Measurements from ENCODE around the gene PRKCA. TPM values are rescaled to one million over a fixed set of nuclear protein-coding genes. Genes with fewer than 3 reads are reported as not detected.

PRKCA gene
- polyA plus RNA-seq, 1 experiment = 66.8 TPM

DNA sequence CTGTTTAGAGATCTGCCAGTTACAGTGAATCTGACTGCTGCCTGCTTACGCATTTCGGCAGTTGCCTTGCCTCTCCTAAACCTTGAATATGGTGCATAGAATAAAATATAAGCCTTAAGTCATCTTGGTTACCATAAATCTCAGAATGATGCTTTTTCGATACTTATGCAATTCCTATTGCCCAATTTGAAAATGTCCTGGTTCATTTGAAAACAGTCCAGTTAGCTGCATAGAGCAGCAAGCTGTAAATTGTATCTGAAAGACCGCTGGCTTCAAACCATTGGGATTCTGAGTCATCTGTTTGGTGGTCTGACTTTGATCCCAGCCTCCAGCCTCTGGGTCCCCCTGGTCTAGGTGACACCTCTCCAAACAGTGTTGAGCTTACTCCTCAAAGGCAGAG lies 2.7 kb upstream of the PRKCA start:
- CTCF ChIA-PET = no interaction called here
- no peak for DNase-seq (ENCODE audit: low read depth, low spot score)

GRCh38 chr17:66300956-66301355 lies 1.5 kb upstream of the PRKCA start:
- DNase-seq (ENCODE audit: low read depth, low spot score) = no peak
- ChIA-PET CTCF (interaction anchor here (0.6 kb wide), 1 partner anchor 268 kb away, joined by 3 read pairs; no protein-coding TSS in a partner anchor), POLR2A (no interaction called here)

More for the DNA sequence above, 2.7 kb upstream of the PRKCA start:
- Histone ChIP-seq H3K27me3 (ENCODE audit: control insufficient read depth, insufficient read depth, low read length) (no peaks in the 10 kb centered on the region), H3K9me3 (ENCODE audit: control insufficient read depth, insufficient read depth, low read length) (no peaks in the 10 kb centered on the region; the same call in 1 of the 2 replicates), H3K27ac (ENCODE audit: low read depth, low read length) (no peak overlapping the region), H3K4me3 (ENCODE audit: low read depth, low read length) (no peak overlapping the region)
- TF ChIP-seq CTCF (IDR thresholded peaks at IDR 0.05; ENCODE audit: low read depth, low read length) = no peak
- POLR2A ChIA-PET = no interaction called here

DNA sequence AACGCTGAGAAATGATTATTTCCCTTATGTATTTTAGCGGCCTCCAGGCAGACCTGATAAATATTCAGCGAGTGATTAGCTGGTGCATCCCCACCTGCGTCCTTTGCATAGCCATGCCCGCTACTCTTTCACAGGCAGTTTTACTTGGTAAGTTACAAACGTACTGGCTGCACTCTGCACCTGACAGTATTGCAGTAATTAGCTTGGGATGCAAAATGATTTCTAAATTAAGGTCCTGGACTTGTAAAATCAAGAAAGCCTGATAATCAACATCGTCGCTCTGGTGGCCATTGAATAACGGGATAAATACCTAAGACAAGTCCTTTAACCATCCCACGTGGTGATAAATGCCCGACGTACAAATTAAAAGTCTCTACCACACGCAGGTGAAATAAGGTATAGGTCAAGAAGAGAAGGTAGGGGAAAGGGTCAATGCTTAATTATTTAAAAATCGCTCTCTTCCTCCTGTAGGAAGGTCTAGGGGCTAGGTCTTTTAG lies 998 bp upstream of the PRKCA start:
- Histone ChIP-seq H3K4me3 (ENCODE audit: low read depth, low read length) (peak overlapping the region; percentile 87), H3K27me3 (ENCODE audit: control insufficient read depth, insufficient read depth, low read length) (no peaks in the 10 kb centered on the region), H3K9me3 (ENCODE audit: control insufficient read depth, insufficient read depth, low read length) (no peaks in the 10 kb centered on the region; the same call in 1 of the 2 replicates), H3K27ac (ENCODE audit: low read depth, low read length) (no peak overlapping the region)
- no peak for TF ChIP-seq CTCF (IDR thresholded peaks at IDR 0.05; ENCODE audit: low read depth, low read length)
- CTCF ChIA-PET = no interaction called here
- POLR2A ChIA-PET = no interaction called here
- DNase-seq (ENCODE audit: low read depth, low spot score) = no peak

More at GRCh38 chr17:66300956-66301355, 1.5 kb upstream of the PRKCA start:
- no peak overlapping the region; the same call in 1 of the 2 replicates for H3K4me3 ChIP-seq (ENCODE audit: low read depth, low read length)
- H3K27ac ChIP-seq (ENCODE audit: low read depth, low read length) = no peak overlapping the region
- H3K9me3 ChIP-seq (ENCODE audit: control insufficient read depth, insufficient read depth, low read length) = no peaks in the 10 kb centered on the region; the same call in 1 of the 2 replicates
- H3K27me3 ChIP-seq (ENCODE audit: control insufficient read depth, insufficient read depth, low read length) = no peaks in the 10 kb centered on the region
- no peak for TF ChIP-seq CTCF (IDR thresholded peaks at IDR 0.05; ENCODE audit: low read depth, low read length)

- POLR2A ChIA-PET = interaction anchor here (0.6 kb wide), 1 partner anchor 52 kb away, joined by 3 read pairs; no protein-coding TSS in a partner anchor
- H3K27me3 ChIP-seq (ENCODE audit: control insufficient read depth, insufficient read depth, low read length) = no peaks in the 10 kb centered on the region
- H3K27ac ChIP-seq (ENCODE audit: low read depth, low read length) = no peak overlapping the region
- CTCF ChIA-PET = no interaction called here
- peak overlapping the region; percentile 84 for H3K4me3 ChIP-seq (ENCODE audit: low read depth, low read length)
- H3K9me3 ChIP-seq (ENCODE audit: control insufficient read depth, insufficient read depth, low read length) = no peaks in the 10 kb centered on the region; the same call in 1 of the 2 replicates
- TF ChIP-seq CTCF (IDR thresholded peaks at IDR 0.05; ENCODE audit: low read depth, low read length) = 0 out of 2 replicates have a peak, but pooled peaks have one; percentile 3
- no peak for DNase-seq (ENCODE audit: low read depth, low spot score)
These were observed 581 bp downstream of the PRKCA start for GRCh38 chr17:66302761-66303626.
